ENCODE measurements around the gene CRB2.

The CRB2 gene

GRCh38 chr9:123380852-123381705 is 25.1 kb downstream of the CRB2 start:
- no peaks in the 10 kb centered on the region for H3K9me3 ChIP-seq (ENCODE audit: insufficient read depth, low read depth, low read length)
- H3K36me3 ChIP-seq (ENCODE audit: insufficient read depth, low read depth, low read length), result no peaks in the 10 kb centered on the region
- no peak overlapping the region for H3K4me3 ChIP-seq (ENCODE audit: low read length)
- H3K4me1 ChIP-seq (ENCODE audit: insufficient read depth, low read length), result no peaks in the 10 kb centered on the region
- no peaks in the 10 kb centered on the region for H3K27me3 ChIP-seq (ENCODE audit: insufficient read depth, low read length)
- no peak overlapping the region for H3K27ac ChIP-seq (ENCODE audit: low read length)
- H3K9ac ChIP-seq (ENCODE audit: low read depth, low read length), result no peak overlapping the region

DNA sequence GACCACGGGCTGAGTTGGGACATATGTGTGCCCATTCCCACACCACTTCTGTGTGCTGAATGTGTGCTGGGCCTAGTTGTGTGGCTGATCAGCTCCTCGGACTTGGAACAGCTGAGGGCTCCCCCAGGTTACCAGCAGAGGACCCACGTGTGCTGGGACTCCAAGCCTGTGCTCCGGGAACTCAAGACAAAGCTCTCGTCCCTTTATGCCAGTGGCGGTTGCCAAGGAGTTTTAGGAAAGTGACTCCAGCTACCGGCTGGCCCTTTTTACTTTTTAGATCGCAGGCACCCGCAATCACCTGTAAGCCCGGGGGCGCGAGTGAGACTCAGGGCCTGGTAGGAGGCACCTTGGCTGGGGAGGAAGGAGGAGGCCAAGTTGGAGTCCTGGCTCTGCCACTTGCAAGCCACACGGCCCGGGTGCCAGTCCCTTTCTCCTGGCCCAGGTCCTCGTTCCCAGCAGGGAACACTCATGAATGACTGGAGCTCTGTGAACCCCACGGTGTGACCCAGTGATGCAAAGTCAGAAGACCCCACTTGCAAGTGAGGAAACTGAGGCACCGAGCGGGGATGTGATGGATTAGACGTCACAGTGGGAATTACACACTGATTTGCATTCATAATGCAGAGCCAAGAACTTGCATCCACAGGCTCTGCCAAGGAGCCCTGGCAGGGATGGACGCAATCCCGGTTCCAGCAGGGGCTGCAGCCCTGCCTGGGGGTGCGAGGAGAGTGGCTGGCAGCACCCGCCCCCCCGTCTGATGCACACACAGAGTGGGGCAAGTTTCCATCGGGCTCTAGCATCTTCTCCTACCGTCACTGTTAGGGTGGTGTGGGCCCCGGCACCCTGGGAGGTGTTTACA is 26.9 kb downstream of the CRB2 start:
- no peaks in the 10 kb centered on the region for H3K4me1 ChIP-seq (ENCODE audit: insufficient read depth, low read length)
- no peak overlapping the region for H3K27ac ChIP-seq (ENCODE audit: low read length)
- H3K27me3 ChIP-seq (ENCODE audit: insufficient read depth, low read length), result no peaks in the 10 kb centered on the region
- no peak overlapping the region for H3K4me3 ChIP-seq (ENCODE audit: low read length)
- H3K9me3 ChIP-seq (ENCODE audit: insufficient read depth, low read depth, low read length), result no peaks in the 10 kb centered on the region
- H3K9ac ChIP-seq (ENCODE audit: low read depth, low read length), result no peak overlapping the region
- H3K36me3 ChIP-seq (ENCODE audit: insufficient read depth, low read depth, low read length), result no peaks in the 10 kb centered on the region

GRCh38 chr9:123383512-123384170 is 27.6 kb downstream of the CRB2 start:
- Histone ChIP-seq H3K27ac (ENCODE audit: low read length) (no peak overlapping the region), H3K9ac (ENCODE audit: low read depth, low read length) (no peak overlapping the region), H3K4me1 (ENCODE audit: insufficient read depth, low read length) (no peaks in the 10 kb centered on the region), H3K27me3 (ENCODE audit: insufficient read depth, low read length) (no peaks in the 10 kb centered on the region), H3K4me3 (ENCODE audit: low read length) (no peak overlapping the region), H3K36me3 (ENCODE audit: insufficient read depth, low read depth, low read length) (no peaks in the 10 kb centered on the region), H3K9me3 (ENCODE audit: insufficient read depth, low read depth, low read length) (no peaks in the 10 kb centered on the region)

- Histone ChIP-seq H3K4me1 (ENCODE audit: insufficient read depth, low read length) (no peaks in the 10 kb centered on the region), H3K27ac (ENCODE audit: low read length) (no peak overlapping the region), H3K9ac (ENCODE audit: low read depth, low read length) (no peak overlapping the region), H3K36me3 (ENCODE audit: insufficient read depth, low read depth, low read length) (no peaks in the 10 kb centered on the region), H3K4me3 (ENCODE audit: low read length) (no peak overlapping the region), H3K9me3 (ENCODE audit: insufficient read depth, low read depth, low read length) (no peaks in the 10 kb centered on the region; the same call in 1 of the 2 replicates), H3K27me3 (ENCODE audit: insufficient read depth, low read length) (no peaks in the 10 kb centered on the region)
These were observed 31.7 kb downstream of the CRB2 start for GRCh38 chr9:123387686-123388085.

DNA sequence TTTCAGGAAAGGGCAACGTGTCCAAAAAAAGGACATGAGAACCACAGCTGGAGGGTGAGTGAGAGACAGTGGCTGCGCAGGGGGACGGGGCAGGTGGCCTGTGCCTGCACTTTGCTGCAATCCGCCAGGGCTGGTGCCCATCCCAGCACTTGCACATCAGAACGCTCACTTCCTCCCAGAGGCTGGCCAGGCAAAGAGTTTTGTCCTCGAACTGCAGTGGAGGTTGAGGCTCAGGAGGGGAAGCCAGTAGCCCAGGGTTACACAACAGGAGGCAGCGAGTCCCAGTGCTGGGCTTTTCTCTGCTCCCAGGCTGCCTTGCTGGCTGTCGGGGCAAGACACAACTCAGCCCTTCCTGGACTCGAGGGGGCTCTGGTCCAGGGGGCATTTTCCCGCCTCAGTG is 33.1 kb downstream of the CRB2 start:
- Histone ChIP-seq H3K9ac (ENCODE audit: low read depth, low read length) (no peak overlapping the region), H3K36me3 (ENCODE audit: insufficient read depth, low read depth, low read length) (no peaks in the 10 kb centered on the region), H3K9me3 (ENCODE audit: insufficient read depth, low read depth, low read length) (no peaks in the 10 kb centered on the region; the same call in 1 of the 2 replicates), H3K4me3 (ENCODE audit: low read length) (no peak overlapping the region), H3K4me1 (ENCODE audit: insufficient read depth, low read length) (no peaks in the 10 kb centered on the region), H3K27me3 (ENCODE audit: insufficient read depth, low read length) (no peaks in the 10 kb centered on the region), H3K27ac (ENCODE audit: low read length) (no peak overlapping the region)

DNA sequence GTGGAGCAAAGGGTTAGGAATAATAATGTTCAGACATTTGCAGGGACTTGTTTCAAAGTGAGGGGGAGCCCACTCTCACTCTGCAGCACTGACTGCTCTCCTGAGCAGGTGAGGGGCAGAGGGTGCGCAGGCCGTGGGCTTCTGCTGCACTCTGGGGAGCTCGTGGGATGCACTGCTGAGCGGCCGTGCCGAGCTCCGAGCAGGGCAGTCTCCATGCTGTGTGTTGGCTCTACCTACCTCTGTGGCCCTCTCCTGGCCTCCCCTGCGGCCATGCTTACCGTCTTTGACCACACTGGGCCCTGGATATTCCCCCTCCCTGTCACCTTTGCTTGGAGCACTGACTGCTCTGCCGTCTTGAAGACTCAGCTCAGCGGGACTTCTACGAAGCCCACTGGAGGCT is 33.7 kb downstream of the CRB2 start:
- Histone ChIP-seq H3K4me3 (ENCODE audit: low read length) (no peak overlapping the region), H3K36me3 (ENCODE audit: insufficient read depth, low read depth, low read length) (no peaks in the 10 kb centered on the region), H3K9me3 (ENCODE audit: insufficient read depth, low read depth, low read length) (no peaks in the 10 kb centered on the region; the same call in 1 of the 2 replicates), H3K4me1 (ENCODE audit: insufficient read depth, low read length) (no peaks in the 10 kb centered on the region), H3K9ac (ENCODE audit: low read depth, low read length) (no peak overlapping the region), H3K27ac (ENCODE audit: low read length) (no peak overlapping the region), H3K27me3 (ENCODE audit: insufficient read depth, low read length) (no peaks in the 10 kb centered on the region)

- no peaks in the 10 kb centered on the region for H3K4me1 ChIP-seq (ENCODE audit: insufficient read depth, low read length)
- no peak overlapping the region for H3K27ac ChIP-seq (ENCODE audit: low read length)
- H3K9ac ChIP-seq (ENCODE audit: low read depth, low read length), result no peak overlapping the region
- H3K27me3 ChIP-seq (ENCODE audit: insufficient read depth, low read length), result no peaks in the 10 kb centered on the region
- H3K9me3 ChIP-seq (ENCODE audit: insufficient read depth, low read depth, low read length), result no peaks in the 10 kb centered on the region; the same call in 1 of the 2 replicates
- no peaks in the 10 kb centered on the region for H3K36me3 ChIP-seq (ENCODE audit: insufficient read depth, low read depth, low read length)
- H3K4me3 ChIP-seq (ENCODE audit: low read length), result no peak overlapping the region
These were observed 34.5 kb downstream of the CRB2 start for GRCh38 chr9:123390337-123391135.

DNA sequence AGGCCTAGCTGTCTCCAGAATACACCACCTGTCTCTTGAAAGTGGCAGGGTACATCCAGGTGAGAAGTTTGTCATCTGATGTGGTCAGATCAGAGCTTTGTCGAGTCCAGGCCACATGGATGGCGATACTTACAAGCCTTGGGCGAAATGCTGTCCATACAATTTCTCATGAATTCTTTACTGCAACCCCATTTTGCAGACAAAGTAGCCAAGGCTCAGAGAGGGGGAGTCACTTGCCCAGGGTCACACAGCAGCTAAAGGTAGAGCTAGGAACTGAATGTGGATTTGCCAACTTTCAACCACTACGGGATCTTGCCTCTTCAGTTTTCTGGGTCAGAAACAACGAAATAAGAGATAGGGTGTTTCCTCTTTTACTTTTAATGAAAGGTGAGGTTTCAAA is 35.2 kb downstream of the CRB2 start:
- Histone ChIP-seq H3K27ac (ENCODE audit: low read length) (no peak overlapping the region), H3K9me3 (ENCODE audit: insufficient read depth, low read depth, low read length) (no peaks in the 10 kb centered on the region; the same call in 1 of the 2 replicates), H3K27me3 (ENCODE audit: insufficient read depth, low read length) (no peaks in the 10 kb centered on the region), H3K4me1 (ENCODE audit: insufficient read depth, low read length) (no peaks in the 10 kb centered on the region), H3K4me3 (ENCODE audit: low read length) (no peak overlapping the region), H3K36me3 (ENCODE audit: insufficient read depth, low read depth, low read length) (no peaks in the 10 kb centered on the region), H3K9ac (ENCODE audit: low read depth, low read length) (no peak overlapping the region)

DNA sequence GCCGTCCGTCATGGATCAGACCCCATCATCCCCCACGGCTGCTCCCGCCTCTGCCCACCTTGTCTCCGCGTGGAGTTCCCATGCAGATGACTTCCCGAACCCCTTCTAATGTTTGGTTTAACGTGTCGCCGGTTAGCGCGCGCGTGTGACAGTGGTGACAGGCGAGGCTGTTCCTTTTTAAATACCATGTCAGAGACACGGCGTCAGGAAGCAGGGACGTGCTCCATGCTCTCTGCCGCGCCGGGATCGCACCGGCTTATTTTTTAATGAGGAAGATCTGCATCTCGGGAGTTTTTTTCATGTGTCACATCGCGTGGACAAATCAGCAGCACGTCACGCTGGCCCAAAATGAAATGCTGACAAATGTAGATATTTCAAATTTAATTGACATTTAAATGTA is 35.9 kb downstream of the CRB2 start:
- Histone ChIP-seq H3K27ac (ENCODE audit: low read length) (no peak overlapping the region), H3K9me3 (ENCODE audit: insufficient read depth, low read depth, low read length) (no peaks in the 10 kb centered on the region; the same call in 1 of the 2 replicates), H3K9ac (ENCODE audit: low read depth, low read length) (no peak overlapping the region), H3K27me3 (ENCODE audit: insufficient read depth, low read length) (no peaks in the 10 kb centered on the region), H3K36me3 (ENCODE audit: insufficient read depth, low read depth, low read length) (no peaks in the 10 kb centered on the region), H3K4me3 (ENCODE audit: low read length) (no peak overlapping the region), H3K4me1 (ENCODE audit: insufficient read depth, low read length) (no peaks in the 10 kb centered on the region)

- H3K27me3 ChIP-seq (ENCODE audit: insufficient read depth, low read length), result no peaks in the 10 kb centered on the region
- no peaks in the 10 kb centered on the region for H3K36me3 ChIP-seq (ENCODE audit: insufficient read depth, low read depth, low read length)
- no peak overlapping the region for H3K27ac ChIP-seq (ENCODE audit: low read length)
- no peak overlapping the region for H3K9ac ChIP-seq (ENCODE audit: low read depth, low read length)
- H3K4me1 ChIP-seq (ENCODE audit: insufficient read depth, low read length), result no peaks in the 10 kb centered on the region
- no peak overlapping the region for H3K4me3 ChIP-seq (ENCODE audit: low read length)
- no peaks in the 10 kb centered on the region; the same call in 1 of the 2 replicates for H3K9me3 ChIP-seq (ENCODE audit: insufficient read depth, low read depth, low read length)
These were observed 36.8 kb downstream of the CRB2 start for GRCh38 chr9:123392802-123393201.

Measured in iPS-20b (cell line).